Esophagus muscularis mucosa (tissue), 4 donors: ENCODE measurements around the gene SUPT3H. TPM values are rescaled to one million over a fixed set of nuclear protein-coding genes. Genes with fewer than 3 reads are reported as not detected.

Experiments used
- DNase-seq: peaks from one replicate; pipeline ENCODE4 v3.0.0-alpha.2; 2017; ENCODE audit errors: extremely low spot score
- H3K27ac ChIP-seq, 4 donors: fragments of 200-600 bp; sonication (generic); replicated peaks in 1 of 4; 1 replicate in 3 of 4; 2 replicates in 1 of 4; pipeline ENCODE4 v1.5.1; 2016 to 2019; ENCODE audit warnings: mild to moderate bottlenecking in 1 of 4
- H3K27me3 ChIP-seq, 4 donors: fragments of 200-600 bp; sonication (generic); one replicate each; pipeline versions ENCODE4 v1.5.1 to v1.6.0; 2016 to 2019
- H3K36me3 ChIP-seq, 4 donors: fragments of 200-600 bp; sonication (generic); one replicate each; pipeline ENCODE4 v1.5.1; 2016 to 2019
- H3K4me1 ChIP-seq, 4 donors: fragments of 200-600 bp; sonication (generic); one replicate each; pipeline ENCODE4 v1.5.1; 2016 to 2019
- H3K4me3 ChIP-seq, 4 donors: fragments of 200-600 bp; sonication (generic); 1 replicate in 2 of 4; 2 replicates in 2 of 4; pipeline ENCODE4 v1.5.1; 2016 to 2019; ENCODE audit warnings: mild to moderate bottlenecking in 4 of 4, moderate library complexity in 1 of 4
- H3K9me3 ChIP-seq, 4 donors: fragments of 200-600 bp; sonication (generic); 1 replicate in 3 of 4; 2 replicates in 1 of 4; pipeline ENCODE4 v1.5.1; 2016 to 2019
- EP300 ChIP-seq: sonication (generic); formaldehyde crosslinking; IDR thresholded peaks from one replicate; pipeline ENCODE4 v1.6.1; 2017; ENCODE audit warnings: antibody characterized with exemption
- POLR2A ChIP-seq: fragments of 450-650 bp; IDR thresholded peaks from one replicate; pipeline ENCODE4 v1.6.1; 2017; ENCODE audit warnings: antibody characterized with exemption, moderate library complexity, mild to moderate bottlenecking, low read depth
- POLR2AphosphoS5 ChIP-seq, 2 donors: sonication (generic); formaldehyde crosslinking; IDR thresholded peaks; one replicate each; pipeline ENCODE4 v1.6.1; 2017; ENCODE audit warnings: antibody characterized with exemption in 2 of 2
- WGBS: methylation state at CpG from one replicate; pipeline ENCODE4 v1.1.5; 2018; 5-methylcytosine and 5-hydroxymethylcytosine counted together
- intact Hi-C: fragments of 100-400 bp; cut with DNase I; formaldehyde crosslinking; loops from one replicate; pipeline ENCODE4 v1.15.1; 2023
- total RNA-seq, 4 donors: library from RNA; depleted of rRNA; stranded (reverse); fragments of >200 nt; gene quantifications; one replicate each; pipeline versions ENCODE4 v1.1.0 to v1.2.1, GENCODE V29; 2016
- TF ChIP-seq, protein P1 (sequence below), 3 experiments: fragments of 200-600 bp in 2 of 3; fragments of 450-650 bp in 1 of 3; sonication (generic) in 2 of 3; IDR thresholded peaks; one replicate each; pipeline ENCODE4 v1.5.1; 2017 to 2019; ENCODE audit warnings: antibody characterized with exemption in 3 of 3, mild to moderate bottlenecking in 2 of 3, moderate library complexity in 1 of 3

Gene SUPT3H
- total RNA-seq, 4 donors from 2014 or later, result 5.1 to 13.3 (median 9.9) TPM

DNA sequence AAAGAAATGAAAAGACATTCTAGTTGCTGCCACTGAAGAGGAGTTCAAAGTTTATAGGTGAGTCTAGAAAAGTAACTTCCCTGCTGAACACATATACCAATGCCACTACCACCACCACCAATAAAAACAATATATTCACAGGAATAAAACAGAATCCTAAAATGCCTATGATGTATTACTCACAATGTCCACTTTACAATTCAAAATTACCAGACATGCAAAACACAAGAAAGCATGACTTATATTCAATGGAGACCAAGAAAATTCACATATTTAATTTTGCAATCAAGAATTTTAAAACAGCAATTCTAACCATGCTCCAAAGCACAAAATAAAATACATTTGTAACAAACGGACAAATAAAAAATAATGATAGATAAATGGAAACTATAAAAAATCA, 434.9 kb downstream of the SUPT3H start:
- H3K4me1 ChIP-seq, result no peaks in the 10 kb centered on the region
- H3K27me3 ChIP-seq, result no peaks in the 10 kb centered on the region
- H3K36me3 ChIP-seq, result peaks cover 0 to 3% (median 0%) of the 10 kb centered on the region in 4 donors
- H3K9me3 ChIP-seq, result peaks cover 0 to 17% (median 12%) of the 10 kb centered on the region in 4 donors
- 96% methylated on average over 1 of the region's 1 CpG for WGBS
- no peak overlapping the region for H3K27ac ChIP-seq
- intact Hi-C loops, result no loop called here
- no peak overlapping the region for H3K4me3 ChIP-seq
- DNase-seq, result no peak
- TF ChIP-seq POLR2A (no peak), EP300 (no peak), POLR2AphosphoS5 (IDR thresholded peaks at IDR 0.05) (no peak)
- TF ChIP-seq, protein P1, sequence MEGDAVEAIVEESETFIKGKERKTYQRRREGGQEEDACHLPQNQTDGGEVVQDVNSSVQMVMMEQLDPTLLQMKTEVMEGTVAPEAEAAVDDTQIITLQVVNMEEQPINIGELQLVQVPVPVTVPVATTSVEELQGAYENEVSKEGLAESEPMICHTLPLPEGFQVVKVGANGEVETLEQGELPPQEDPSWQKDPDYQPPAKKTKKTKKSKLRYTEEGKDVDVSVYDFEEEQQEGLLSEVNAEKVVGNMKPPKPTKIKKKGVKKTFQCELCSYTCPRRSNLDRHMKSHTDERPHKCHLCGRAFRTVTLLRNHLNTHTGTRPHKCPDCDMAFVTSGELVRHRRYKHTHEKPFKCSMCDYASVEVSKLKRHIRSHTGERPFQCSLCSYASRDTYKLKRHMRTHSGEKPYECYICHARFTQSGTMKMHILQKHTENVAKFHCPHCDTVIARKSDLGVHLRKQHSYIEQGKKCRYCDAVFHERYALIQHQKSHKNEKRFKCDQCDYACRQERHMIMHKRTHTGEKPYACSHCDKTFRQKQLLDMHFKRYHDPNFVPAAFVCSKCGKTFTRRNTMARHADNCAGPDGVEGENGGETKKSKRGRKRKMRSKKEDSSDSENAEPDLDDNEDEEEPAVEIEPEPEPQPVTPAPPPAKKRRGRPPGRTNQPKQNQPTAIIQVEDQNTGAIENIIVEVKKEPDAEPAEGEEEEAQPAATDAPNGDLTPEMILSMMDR (IDR thresholded peaks at IDR 0.05), result no peak

DNA sequence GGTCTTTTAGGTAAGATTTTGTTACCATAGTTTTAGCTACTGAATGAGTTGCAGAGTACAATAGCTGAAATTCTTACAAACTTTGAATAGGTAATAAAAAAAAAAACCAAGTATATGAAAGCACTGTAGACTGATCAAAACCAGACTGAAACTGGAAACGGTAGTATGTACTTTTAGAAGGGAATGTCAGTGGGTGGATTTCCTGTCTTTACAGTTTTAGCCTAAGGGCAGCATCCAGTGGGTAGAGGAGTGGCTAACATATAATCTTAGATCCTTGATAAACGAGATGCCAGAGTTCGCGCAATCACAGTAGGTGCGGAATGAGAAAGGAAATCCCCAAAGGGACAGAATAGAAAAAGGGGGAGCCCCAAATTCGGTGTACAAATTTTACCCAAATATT, 435.5 kb downstream of the SUPT3H start:
- no peak for DNase-seq
- Histone ChIP-seq H3K9me3 (peaks cover 0 to 17% (median 12%) of the 10 kb centered on the region in 4 donors), H3K27me3 (no peaks in the 10 kb centered on the region), H3K4me1 (no peaks in the 10 kb centered on the region), H3K27ac (no peak overlapping the region), H3K36me3 (peaks cover 0 to 3% (median 0%) of the 10 kb centered on the region in 4 donors), H3K4me3 (no peak overlapping the region)
- 96% methylated on average over 6 of the region's 6 CpGs for WGBS
- TF ChIP-seq, protein P1 (IDR thresholded peaks at IDR 0.05), result no peak
- TF ChIP-seq POLR2AphosphoS5 (IDR thresholded peaks at IDR 0.05) (no peak), POLR2A (no peak), EP300 (no peak)
- intact Hi-C loops, result no loop called here

- intact Hi-C loops, result no loop called here
- no peak overlapping the region for H3K27ac ChIP-seq
- H3K4me1 ChIP-seq, result no peaks in the 10 kb centered on the region
- peaks cover 0 to under 1% (median 0%) of the 10 kb centered on the region in 4 donors for H3K9me3 ChIP-seq
- H3K27me3 ChIP-seq, result no peaks in the 10 kb centered on the region
- no peak for DNase-seq
- TF ChIP-seq, protein P1 (IDR thresholded peaks at IDR 0.05), result no peak
- TF ChIP-seq POLR2A (no peak), POLR2AphosphoS5 (IDR thresholded peaks at IDR 0.05) (no peak)
- H3K36me3 ChIP-seq, result no peaks in the 10 kb centered on the region
- 100% methylated on average over 1 of the region's 1 CpG for WGBS
- H3K4me3 ChIP-seq, result no peak overlapping the region
These were observed 437.4 kb downstream of the SUPT3H start for GRCh38 chr6:44940367-44940766.

- intact Hi-C loops, result no loop called here
- no peaks in the 10 kb centered on the region for H3K27me3 ChIP-seq
- no peaks in the 10 kb centered on the region for H3K9me3 ChIP-seq
- H3K27ac ChIP-seq, result no peak overlapping the region
- no peak for TF ChIP-seq POLR2AphosphoS5 (IDR thresholded peaks at IDR 0.05)
- TF ChIP-seq, protein P1 (IDR thresholded peaks at IDR 0.05), result no peak
- no peak for TF ChIP-seq POLR2A
- no peak for TF ChIP-seq EP300
- H3K36me3 ChIP-seq, result no peaks in the 10 kb centered on the region
- no peak for DNase-seq
- WGBS, result 65% methylated on average over 2 of the region's 2 CpGs
- H3K4me3 ChIP-seq, result no peak overlapping the region
- no peaks in the 10 kb centered on the region for H3K4me1 ChIP-seq
These were observed 441.9 kb downstream of the SUPT3H start for GRCh38 chr6:44935693-44936300.

- H3K36me3 ChIP-seq, result no peaks in the 10 kb centered on the region
- no peaks in the 10 kb centered on the region for H3K4me1 ChIP-seq
- intact Hi-C loops, result no loop called here
- TF ChIP-seq EP300 (no peak), POLR2A (no peak), POLR2AphosphoS5 (IDR thresholded peaks at IDR 0.05) (no peak)
- WGBS, result 69% methylated on average over 4 of the region's 4 CpGs
- no peaks in the 10 kb centered on the region for H3K27me3 ChIP-seq
- H3K4me3 ChIP-seq, result no peak overlapping the region
- no peaks in the 10 kb centered on the region for H3K9me3 ChIP-seq
- DNase-seq, result no peak
- no peak overlapping the region for H3K27ac ChIP-seq
These were observed 444.6 kb downstream of the SUPT3H start for GRCh38 chr6:44933108-44933507.
